GM19193 (cell line): ENCODE data around the gene KIFC1.

Experiments used
- POLR2A ChIP-seq: IDR thresholded peaks from 4 replicates; pipeline ENCODE4 v1.6.1; 2011; ENCODE audit not compliant: insufficient read depth, insufficient read length; ENCODE audit errors: extremely low read depth

Gene KIFC1

GRCh38 chr6:33410711-33411631 is 19.3 kb downstream of the KIFC1 start, which contains the start of gene PHF1:
TSS of gene PHF1 (plus strand) at chr6:33411014. CDS start at chr6:33412264, 1,250 bp downstream.
- TF ChIP-seq POLR2A: peak; percentile 43

GRCh38 chr6:33411632-33412005 is 20.0 kb downstream of the KIFC1 start:
- TF ChIP-seq POLR2A: no peak

- no peak for TF ChIP-seq POLR2A
These were observed 20.8 kb downstream of the KIFC1 start for GRCh38 chr6:33412140-33413009.

- peak; percentile 3 for TF ChIP-seq POLR2A
These were observed 21.9 kb downstream of the KIFC1 start for GRCh38 chr6:33413241-33414120.

- TF ChIP-seq POLR2A: no peak
These were observed 23.1 kb downstream of the KIFC1 start for GRCh38 chr6:33414592-33415271.

- no peak for TF ChIP-seq POLR2A
These were observed 24.2 kb downstream of the KIFC1 start for GRCh38 chr6:33415831-33416230.

- TF ChIP-seq POLR2A: peak; percentile 64
These were observed 24.9 kb downstream of the KIFC1 start for GRCh38 chr6:33416386-33417127.

- no peak for TF ChIP-seq POLR2A
These were observed 25.7 kb downstream of the KIFC1 start for GRCh38 chr6:33417128-33417902.

GRCh38 chr6:33417903-33418689 is 26.5 kb downstream of the KIFC1 start, which contains the start of gene CUTA:
TSS of gene CUTA (minus strand) at chr6:33418107. CDS start at chr6:33418000, 107 bp downstream.
- TF ChIP-seq POLR2A: peak; percentile 74

GRCh38 chr6:33418690-33419291 is 27.2 kb downstream of the KIFC1 start:
- no peak for TF ChIP-seq POLR2A
